Measurements from ENCODE around the gene COL26A1. TPM values are rescaled to one million over a fixed set of nuclear protein-coding genes. Genes with fewer than 3 reads are reported as not detected.

Gene COL26A1
- polyA plus RNA-seq (2011; rRNA removed) (0.29 and 0.48 TPM in 2 replicates), polyA minus RNA-seq (2011; rRNA and poly(A)+ RNA removed) (0.41 and 0.66 TPM in 2 replicates)

GRCh38 chr7:101362334-101363195 lies at the start of gene COL26A1:
Gene COL26A1 (plus strand): TSS chr7:101362875. CDS start chr7:101363033, 158 bp downstream.
- ChIA-PET POLR2A (interaction anchor here (0.6 kb wide), 1 partner anchor 41 kb away, joined by 3 read pairs; the partner anchor contains the start of gene IFT22), CTCF (interaction anchor here (0.6 to 5.3 kb wide), 12 partner anchors 11 to 200 kb away, joined by 3 to 88 read pairs (median 5); no protein-coding TSS in a partner anchor)
- no peak for DNase-seq (ENCODE audit: low read depth)
- no peak for TF ChIP-seq CTCF (IDR thresholded peaks at IDR 0.05; ENCODE audit: insufficient read depth, low read depth, low read length)
- Histone ChIP-seq H3K4me3 (ENCODE audit: low read depth, low read length) (peak within 1 kb of the TSS; percentile 38), H3K36me3 (ENCODE audit: control insufficient read depth, insufficient read depth, low read length) (no peaks in the 10 kb centered on the region), H3K27me3 (ENCODE audit: control insufficient read depth, insufficient read depth, low read length) (peaks cover 8% of the 10 kb centered on the region)

GRCh38 chr7:101315336-101315735 lies 47.3 kb upstream of the COL26A1 start:
- peaks cover 4% of the 10 kb centered on the region; the same call in 1 of the 2 replicates for H3K36me3 ChIP-seq (ENCODE audit: control insufficient read depth, insufficient read depth, low read length)
- TF ChIP-seq CTCF (IDR thresholded peaks at IDR 0.05; ENCODE audit: insufficient read depth, low read depth, low read length) = peak; percentile 63
- H3K4me3 ChIP-seq (ENCODE audit: low read depth, low read length) = no peak overlapping the region
- ChIA-PET POLR2A (no interaction called here), CTCF (interaction anchor here (0.6 to 1.6 kb wide), 9 partner anchors 9 to 247 kb away, joined by 3 to 6 read pairs (median 3); no protein-coding TSS in a partner anchor)
- no peak for DNase-seq (ENCODE audit: low read depth)
- no peaks in the 10 kb centered on the region for H3K27me3 ChIP-seq (ENCODE audit: control insufficient read depth, insufficient read depth, low read length)

- ChIA-PET POLR2A (no interaction called here), CTCF (interaction anchor here (0.6 kb wide), 1 partner anchor 182 kb away, joined by 3 read pairs; no protein-coding TSS in a partner anchor)
- Histone ChIP-seq H3K36me3 (ENCODE audit: control insufficient read depth, insufficient read depth, low read length) (peaks cover 4% of the 10 kb centered on the region; the same call in 1 of the 2 replicates), H3K27me3 (ENCODE audit: control insufficient read depth, insufficient read depth, low read length) (no peaks in the 10 kb centered on the region), H3K4me3 (ENCODE audit: low read depth, low read length) (no peak overlapping the region)
- TF ChIP-seq CTCF (IDR thresholded peaks at IDR 0.05; ENCODE audit: insufficient read depth, low read depth, low read length) = no peak
- no peak for DNase-seq (ENCODE audit: low read depth)
Observed at GRCh38 chr7:101319401-101319800, 43.3 kb upstream of the COL26A1 start.

- TF ChIP-seq CTCF (IDR thresholded peaks at IDR 0.05; ENCODE audit: insufficient read depth, low read depth, low read length) = peak; percentile 54
- POLR2A ChIA-PET = interaction anchor here (0.6 kb wide), 2 partner anchors 41 to 956 kb away, joined by 3 to 5 read pairs; partner anchors contain the start of gene COL26A1
Observed at GRCh38 chr7:101321491-101322401, 40.9 kb upstream of the COL26A1 start, which contains the start of gene IFT22. Gene IFT22 (minus strand): TSS chr7:101321812. CDS start chr7:101321709, 103 bp downstream.

More at GRCh38 chr7:101321491-101322401, 40.9 kb upstream of the COL26A1 start, which contains the start of gene IFT22:
- Histone ChIP-seq H3K27me3 (ENCODE audit: control insufficient read depth, insufficient read depth, low read length) (no peaks in the 10 kb centered on the region), H3K36me3 (ENCODE audit: control insufficient read depth, insufficient read depth, low read length) (peaks cover 1% of the 10 kb centered on the region; the same call in 1 of the 2 replicates), H3K4me3 (ENCODE audit: low read depth, low read length) (peak within 1 kb of the TSS; percentile 86)
- CTCF ChIA-PET = interaction anchor here (0.9 to 1.5 kb wide), 9 partner anchors 13 to 221 kb away, joined by 3 to 5 read pairs (median 3); no protein-coding TSS in a partner anchor
- peak; percentile 27 for DNase-seq (ENCODE audit: low read depth)

Measured in BJ (cell line).